Activated naive CD8-positive, alpha-beta T cell treated with anti-CD3 and anti-CD28 coated beads for 36 hours (primary cell): ENCODE results near the gene OPTC. TPM values are rescaled to one million over a fixed set of nuclear protein-coding genes. Genes with fewer than 3 reads are reported as not detected.
"Not testable (repeated sequence)": the region's sequence is repeated elsewhere in the genome, so short reads cannot be mapped to it uniquely, and the experiment has no call there.

ENCODE experiments used
- DNase-seq: peaks from one replicate; pipeline ENCODE4 v3.0.0; 2021
- H3K27ac Mint-ChIP-seq: one replicate; pipeline ENCODE4 v1.8.0; 2022; ENCODE audit warnings: mild to moderate bottlenecking, moderate library complexity, mixed read lengths
- H3K27me3 Mint-ChIP-seq: one replicate; pipeline ENCODE4 v1.8.0; 2022; ENCODE audit warnings: mild to moderate bottlenecking, mixed read lengths
- H3K36me3 Mint-ChIP-seq: one replicate; pipeline ENCODE4 v1.8.0; 2021; ENCODE audit warnings: mild to moderate bottlenecking, mixed read lengths
- H3K4me1 Mint-ChIP-seq: one replicate; pipeline ENCODE4 v1.8.0; 2021; ENCODE audit warnings: mixed read lengths
- H3K4me3 Mint-ChIP-seq: one replicate; pipeline ENCODE4 v1.8.0; 2022; ENCODE audit warnings: mild to moderate bottlenecking, moderate library complexity, mixed read lengths
- H3K9me3 Mint-ChIP-seq: one replicate; pipeline ENCODE4 v1.8.0; 2022; ENCODE audit warnings: mixed read lengths
- total RNA-seq, 2 experiments: library from RNA; stranded (reverse); gene quantifications; one replicate each; pipeline ENCODE4 v1.2.3, GENCODE V29; 2021

Gene OPTC
- total RNA-seq, 2 experiments from 2014 or later = not detected

DNA sequence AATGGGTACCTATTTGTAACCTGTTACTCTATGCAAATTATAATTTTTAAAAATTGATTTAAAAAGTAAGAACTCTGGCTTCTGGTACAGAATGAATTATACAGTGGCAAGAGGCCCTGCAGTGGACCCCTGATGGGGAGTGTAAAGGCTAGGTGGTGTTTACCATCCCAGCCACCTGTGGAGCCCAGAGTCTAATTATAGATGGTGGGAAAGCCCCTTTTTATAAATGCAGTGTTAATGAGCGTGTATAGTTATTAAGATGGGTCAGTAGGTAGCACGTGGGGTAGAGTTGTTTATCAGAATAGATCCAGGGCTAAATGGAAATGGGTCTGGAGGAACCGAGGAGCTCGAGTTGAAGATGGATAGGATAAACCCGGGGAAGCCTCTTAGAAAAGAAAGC lies 32.2 kb upstream of the OPTC start:
- H3K27me3 Mint-ChIP-seq = peaks cover 15% of the 10 kb centered on the region
- H3K36me3 Mint-ChIP-seq = no peaks in the 10 kb centered on the region
- H3K27ac Mint-ChIP-seq = no peak overlapping the region
- no peak for DNase-seq
- H3K4me3 Mint-ChIP-seq = no peak overlapping the region
- no peaks in the 10 kb centered on the region for H3K9me3 Mint-ChIP-seq
- peaks cover 6% of the 10 kb centered on the region for H3K4me1 Mint-ChIP-seq

DNA sequence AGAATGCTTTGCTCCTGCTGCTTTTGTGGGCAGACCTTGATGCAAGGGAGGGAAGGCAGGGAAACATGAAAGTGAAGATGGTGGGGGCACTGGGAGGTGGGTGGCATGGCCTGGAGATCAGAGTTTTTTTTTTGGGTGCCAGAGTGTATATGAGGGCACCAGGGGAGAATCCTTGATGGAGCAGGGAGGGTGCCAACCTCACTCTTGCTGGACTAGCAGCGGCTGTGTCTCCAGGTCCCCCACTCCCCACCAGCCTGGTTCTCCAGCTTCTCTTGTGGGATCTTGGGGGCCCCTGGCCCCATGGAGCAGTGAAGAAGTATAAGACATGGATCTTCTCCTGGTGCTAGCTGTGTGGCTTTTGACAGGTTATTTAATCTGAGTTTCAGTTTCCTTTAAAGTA lies 31.8 kb upstream of the OPTC start:
- Mint-ChIP-seq H3K27me3 (peaks cover 15% of the 10 kb centered on the region), H3K4me1 (peaks cover 6% of the 10 kb centered on the region), H3K4me3 (no peak overlapping the region), H3K9me3 (no peaks in the 10 kb centered on the region), H3K27ac (no peak overlapping the region), H3K36me3 (no peaks in the 10 kb centered on the region)
- DNase-seq = no peak

DNA sequence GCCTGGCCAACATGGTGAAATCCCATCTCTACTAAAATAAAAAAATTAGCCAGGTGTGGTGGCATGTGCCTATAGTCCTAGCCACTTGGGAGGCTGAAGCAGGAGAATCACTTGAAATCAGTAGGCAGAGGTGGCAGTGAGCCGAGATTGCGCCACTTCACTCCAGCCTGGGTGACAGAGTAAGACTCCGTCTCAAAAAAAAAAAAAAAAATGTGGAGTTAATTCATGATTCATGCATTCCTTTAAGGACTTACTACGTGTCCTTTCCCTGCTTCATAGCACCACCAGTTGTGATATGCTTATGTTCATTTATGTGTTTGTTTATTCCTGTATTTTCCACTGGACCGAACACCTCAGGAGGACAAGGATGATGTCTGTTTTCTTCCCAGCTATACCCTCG lies 31.1 kb upstream of the OPTC start:
- no peak overlapping the region for H3K4me3 Mint-ChIP-seq
- DNase-seq = no peak
- peaks cover 18% of the 10 kb centered on the region for H3K27me3 Mint-ChIP-seq
- no peaks in the 10 kb centered on the region for H3K36me3 Mint-ChIP-seq
- no peaks in the 10 kb centered on the region for H3K9me3 Mint-ChIP-seq
- H3K27ac Mint-ChIP-seq = no peak overlapping the region
- H3K4me1 Mint-ChIP-seq = peaks cover 6% of the 10 kb centered on the region

DNA sequence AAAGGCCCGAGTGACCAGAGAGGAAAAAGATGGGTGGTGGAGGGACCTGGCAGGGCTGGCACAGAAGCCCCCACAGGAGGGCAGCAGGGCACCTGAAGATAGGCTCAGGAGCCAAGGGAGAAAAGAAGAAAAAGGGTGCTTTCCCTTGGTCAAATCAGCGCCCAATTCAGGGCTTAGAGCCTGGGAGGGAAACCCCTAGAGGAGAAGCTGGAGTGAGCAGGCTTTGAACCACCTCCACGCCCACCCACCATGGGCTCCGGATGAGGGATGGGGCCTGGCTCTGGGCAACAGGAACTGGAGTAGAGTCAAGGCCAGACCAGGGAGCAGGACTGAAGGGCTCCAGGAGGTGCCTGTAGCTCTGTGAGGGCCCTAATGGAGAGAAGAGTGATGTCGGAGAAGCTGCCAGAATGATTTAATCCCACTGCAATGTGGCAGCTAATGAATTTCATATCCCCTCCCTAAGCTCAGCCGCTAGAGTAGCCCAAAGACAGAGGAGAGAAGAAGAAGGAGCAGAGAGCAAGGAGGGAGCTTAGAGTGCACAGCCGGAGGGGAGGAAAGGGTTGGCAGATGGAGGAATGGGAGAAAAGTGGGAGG lies 30.4 kb upstream of the OPTC start:
- H3K4me3 Mint-ChIP-seq = no peak overlapping the region
- H3K4me1 Mint-ChIP-seq = peaks cover 6% of the 10 kb centered on the region
- H3K27me3 Mint-ChIP-seq = peaks cover 18% of the 10 kb centered on the region
- no peaks in the 10 kb centered on the region for H3K9me3 Mint-ChIP-seq
- DNase-seq = no peak
- no peak overlapping the region for H3K27ac Mint-ChIP-seq
- no peaks in the 10 kb centered on the region for H3K36me3 Mint-ChIP-seq

DNA sequence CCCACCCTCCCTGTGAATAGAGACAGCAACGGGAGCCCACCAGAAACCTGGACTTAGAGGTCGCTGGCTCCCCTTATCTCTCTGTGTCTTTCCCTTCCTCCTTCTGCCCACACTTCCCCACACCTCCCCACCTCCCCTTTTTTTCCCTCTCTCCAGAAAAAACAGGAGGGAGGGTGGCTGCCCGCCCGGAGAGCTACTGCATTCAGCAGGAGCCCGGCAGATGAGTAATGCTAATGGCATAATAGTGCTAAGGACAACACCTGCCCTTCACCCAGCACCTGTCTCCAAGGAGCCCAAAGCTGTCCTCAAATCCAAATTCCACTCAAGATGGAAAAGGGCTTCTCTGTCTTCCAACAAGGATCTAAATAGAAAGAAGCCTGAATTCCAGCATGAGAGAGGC lies 29.7 kb upstream of the OPTC start:
- no peak for DNase-seq
- H3K27me3 Mint-ChIP-seq = peaks cover 18% of the 10 kb centered on the region
- no peaks in the 10 kb centered on the region for H3K36me3 Mint-ChIP-seq
- H3K4me3 Mint-ChIP-seq = no peak overlapping the region
- no peak overlapping the region for H3K27ac Mint-ChIP-seq
- no peaks in the 10 kb centered on the region for H3K9me3 Mint-ChIP-seq
- peaks cover 6% of the 10 kb centered on the region for H3K4me1 Mint-ChIP-seq

DNA sequence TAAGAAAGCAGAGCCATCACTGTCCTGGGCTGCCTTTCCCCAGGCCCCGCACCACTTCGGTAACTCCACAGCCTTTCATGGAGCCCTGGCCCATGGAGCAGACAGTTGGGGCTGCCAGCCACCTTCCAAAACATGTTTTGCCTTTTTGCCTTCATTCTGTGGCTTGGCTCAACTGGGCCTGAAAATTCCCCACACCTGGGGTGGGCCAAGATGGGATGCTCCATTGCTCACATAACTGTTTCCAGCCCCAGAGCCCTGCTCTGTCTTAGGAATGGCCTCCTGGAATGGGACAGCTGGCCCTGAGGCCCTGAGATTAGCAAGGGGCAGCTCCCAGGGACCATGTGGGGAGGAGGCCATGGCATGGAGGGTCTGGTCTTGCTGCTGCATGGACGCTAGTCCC lies 29.2 kb upstream of the OPTC start:
- Mint-ChIP-seq H3K27ac (no peak overlapping the region), H3K4me3 (no peak overlapping the region), H3K36me3 (no peaks in the 10 kb centered on the region), H3K9me3 (no peaks in the 10 kb centered on the region), H3K4me1 (peaks cover 6% of the 10 kb centered on the region), H3K27me3 (peaks cover 18% of the 10 kb centered on the region)
- DNase-seq = no peak

DNA sequence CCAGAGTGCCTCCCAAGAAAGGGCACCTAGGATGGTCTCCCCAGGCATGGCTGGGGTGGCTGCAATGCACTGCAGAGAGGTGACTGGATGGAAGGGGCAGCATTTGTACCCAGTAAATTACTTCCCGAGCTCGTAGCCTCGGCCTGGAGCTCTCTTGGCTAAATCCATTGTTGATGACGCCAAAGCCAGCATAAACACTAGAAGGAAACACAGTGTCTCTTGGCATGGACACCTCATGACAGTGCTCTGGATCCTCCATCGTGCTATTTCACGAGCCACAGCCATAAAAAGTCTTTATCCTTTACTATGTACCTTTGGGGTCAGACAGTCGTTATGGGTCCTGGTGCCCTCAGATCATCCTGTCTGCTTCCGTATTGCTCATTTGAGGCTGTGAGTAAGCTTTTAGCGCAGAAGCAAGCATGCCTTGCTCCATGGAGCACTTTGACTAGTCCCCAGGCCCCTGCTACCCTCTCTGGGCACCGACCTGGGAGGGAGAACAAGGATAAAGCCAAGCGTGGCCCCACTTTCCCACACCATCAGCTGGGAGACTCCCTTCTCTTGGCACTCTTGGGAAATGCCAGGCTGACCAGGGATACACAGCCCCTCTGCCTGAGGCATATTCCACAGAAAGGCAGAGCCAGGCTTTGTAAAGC lies 28.7 kb upstream of the OPTC start:
- Mint-ChIP-seq H3K27me3 (peaks cover 15% of the 10 kb centered on the region), H3K4me3 (no peak overlapping the region), H3K9me3 (no peaks in the 10 kb centered on the region), H3K36me3 (no peaks in the 10 kb centered on the region), H3K4me1 (peaks cover 6% of the 10 kb centered on the region), H3K27ac (no peak overlapping the region)
- DNase-seq = no peak

DNA sequence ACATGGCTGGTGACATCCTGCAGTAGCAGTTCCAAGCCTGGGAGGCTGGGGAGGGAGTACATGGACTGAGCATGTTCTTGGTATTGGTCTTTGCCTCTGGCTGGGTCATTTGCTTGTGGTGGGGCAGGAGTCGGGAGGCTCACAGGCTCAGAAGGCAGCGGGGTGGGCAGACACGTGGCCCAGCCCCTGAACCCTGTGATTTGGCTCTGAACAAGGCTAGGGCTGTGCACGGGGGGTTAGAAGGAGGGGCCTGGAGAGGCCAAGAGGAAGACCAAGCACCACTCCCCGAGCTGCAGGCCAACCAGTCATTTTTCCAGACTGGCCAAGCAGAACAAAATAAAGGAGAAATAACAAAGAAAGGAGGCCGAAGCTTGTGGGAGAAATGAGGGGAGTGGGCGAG lies 28.0 kb upstream of the OPTC start:
- Mint-ChIP-seq H3K9me3 (no peaks in the 10 kb centered on the region), H3K36me3 (no peaks in the 10 kb centered on the region), H3K27me3 (peaks cover 12% of the 10 kb centered on the region), H3K27ac (no peak overlapping the region), H3K4me1 (peaks cover 6% of the 10 kb centered on the region), H3K4me3 (no peak overlapping the region)
- no peak for DNase-seq

DNA sequence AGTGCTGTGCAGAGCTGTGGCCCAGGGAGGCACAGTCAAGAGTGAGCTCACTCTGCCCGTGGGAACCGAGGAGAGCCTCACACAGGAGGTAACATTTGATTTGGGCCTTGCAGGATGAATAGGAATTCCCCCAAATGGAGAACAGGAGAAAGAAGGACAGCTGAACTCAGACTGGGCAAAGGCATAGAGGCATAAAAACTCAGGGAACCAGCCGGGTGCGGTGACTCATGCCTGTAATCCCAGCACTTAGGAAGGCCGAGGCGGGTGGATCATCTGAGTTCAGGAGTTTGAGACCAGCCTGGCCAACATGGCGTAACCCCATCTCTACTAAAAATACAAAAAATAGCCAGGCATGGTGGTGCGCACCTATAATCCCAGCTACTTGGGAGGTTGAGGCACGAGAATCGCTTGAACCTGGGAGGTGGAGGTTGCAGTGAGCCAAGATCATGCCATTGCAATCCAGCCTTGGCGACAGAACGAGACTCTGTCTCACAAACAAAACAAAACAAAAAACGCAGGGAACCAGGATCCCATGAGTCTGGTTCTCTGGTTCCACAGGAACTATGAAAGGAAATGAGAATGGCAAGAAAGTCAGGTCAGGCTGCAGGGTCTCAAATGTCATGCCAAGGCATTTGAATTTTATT lies 26.9 kb upstream of the OPTC start:
- not testable (repeated sequence) for H3K27me3 Mint-ChIP-seq, H3K4me1 Mint-ChIP-seq

DNA sequence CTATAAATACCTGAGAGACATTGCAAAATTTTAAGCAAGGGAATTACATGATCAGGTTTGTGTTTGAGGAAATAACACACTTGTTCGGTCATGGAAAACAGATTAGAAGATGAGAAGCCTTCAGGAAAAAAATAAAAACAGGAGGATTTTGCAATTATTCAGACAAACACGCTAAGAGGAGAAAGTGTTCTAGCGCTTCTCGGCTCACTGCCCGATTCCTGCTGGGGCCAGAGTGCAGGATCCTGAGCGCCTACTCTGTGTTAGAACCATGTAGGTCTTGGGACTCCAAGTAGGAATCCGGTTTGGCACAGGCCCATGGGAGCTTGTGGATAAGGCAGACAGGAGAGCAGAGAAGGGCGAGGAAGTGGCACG lies 26.4 kb upstream of the OPTC start:
- no peak for DNase-seq
- Mint-ChIP-seq H3K36me3 (no peaks in the 10 kb centered on the region), H3K27me3 (peaks cover 10% of the 10 kb centered on the region), H3K4me3 (no peak overlapping the region), H3K27ac (no peak overlapping the region), H3K4me1 (no peaks in the 10 kb centered on the region), H3K9me3 (no peaks in the 10 kb centered on the region)

More for the DNA sequence above, 26.9 kb upstream of the OPTC start:
- not testable (repeated sequence) for H3K36me3 Mint-ChIP-seq, H3K4me3 Mint-ChIP-seq, H3K27ac Mint-ChIP-seq, DNase-seq, H3K9me3 Mint-ChIP-seq

DNA sequence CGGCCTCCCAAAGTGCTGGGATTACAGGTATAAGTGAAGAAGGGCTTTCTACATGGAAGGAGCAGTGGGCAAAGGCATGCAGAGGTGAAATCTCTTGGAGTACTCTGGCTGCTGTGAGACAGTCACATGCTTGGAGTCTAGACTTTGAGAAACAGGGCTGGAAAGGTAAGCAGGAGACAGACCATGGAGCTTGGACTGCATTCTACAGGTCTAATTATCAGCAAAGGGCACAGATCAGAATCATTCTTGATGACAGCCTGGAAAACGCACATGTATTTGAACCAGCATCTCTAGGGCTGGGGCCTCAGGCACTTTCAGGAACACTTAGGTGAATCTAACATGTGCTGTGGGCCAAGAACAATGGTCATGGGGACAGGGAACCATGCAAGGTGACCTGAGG lies 25.6 kb upstream of the OPTC start:
- Mint-ChIP-seq H3K27ac (no peak overlapping the region), H3K36me3 (no peaks in the 10 kb centered on the region), H3K9me3 (no peaks in the 10 kb centered on the region), H3K4me1 (no peaks in the 10 kb centered on the region), H3K27me3 (peaks cover 12% of the 10 kb centered on the region), H3K4me3 (no peak overlapping the region)
- no peak for DNase-seq

DNA sequence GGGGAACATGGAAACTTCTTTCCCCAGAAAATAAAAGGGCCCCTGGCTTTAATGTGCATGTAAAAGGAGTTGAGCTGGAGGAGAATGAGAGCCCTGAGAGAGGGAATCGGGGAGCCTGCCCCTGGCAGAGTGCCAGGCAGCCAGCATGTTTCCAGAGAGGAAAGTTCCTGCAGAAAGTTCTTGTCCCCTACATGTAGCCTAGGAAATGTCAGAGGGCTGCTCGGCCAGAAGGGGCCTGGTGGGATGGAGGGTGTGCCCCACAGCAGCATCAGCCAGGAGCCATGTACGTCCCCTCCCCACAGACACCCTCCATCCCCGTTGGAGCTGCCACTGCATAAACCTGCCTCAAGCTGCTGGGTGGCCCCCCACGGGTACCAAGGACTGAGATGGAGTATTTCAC lies 23.7 kb upstream of the OPTC start:
- H3K36me3 Mint-ChIP-seq = no peaks in the 10 kb centered on the region
- no peak overlapping the region for H3K4me3 Mint-ChIP-seq

DNA sequence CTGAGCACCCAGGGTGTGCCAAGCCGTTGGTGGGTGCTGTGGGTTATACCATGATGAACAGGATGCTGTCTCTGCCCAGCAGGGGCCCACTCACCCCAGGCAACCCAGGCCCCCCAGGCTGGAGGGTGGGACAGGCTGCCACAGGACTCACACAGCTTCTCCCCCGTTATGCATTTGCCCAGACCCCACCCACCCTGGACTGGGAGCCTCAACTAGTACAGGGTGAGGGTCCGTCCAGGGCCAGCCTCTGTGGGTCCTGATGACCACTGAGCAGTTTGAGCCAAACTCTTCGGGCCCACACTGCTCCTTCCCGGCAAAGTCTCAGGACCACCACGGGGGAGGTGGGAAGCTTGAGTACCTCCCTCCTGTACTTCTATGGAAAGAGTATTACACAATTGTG lies 22.1 kb upstream of the OPTC start:
- Mint-ChIP-seq H3K4me3 (no peak overlapping the region), H3K4me1 (no peaks in the 10 kb centered on the region), H3K9me3 (no peaks in the 10 kb centered on the region), H3K27me3 (peaks cover 20% of the 10 kb centered on the region), H3K36me3 (no peaks in the 10 kb centered on the region), H3K27ac (no peak overlapping the region)
- DNase-seq = no peak

More for the DNA sequence above, 23.7 kb upstream of the OPTC start:
- no peak for DNase-seq
- H3K27ac Mint-ChIP-seq = no peak overlapping the region
- H3K9me3 Mint-ChIP-seq = no peaks in the 10 kb centered on the region
- H3K4me1 Mint-ChIP-seq = no peaks in the 10 kb centered on the region
- peaks cover 12% of the 10 kb centered on the region for H3K27me3 Mint-ChIP-seq

DNA sequence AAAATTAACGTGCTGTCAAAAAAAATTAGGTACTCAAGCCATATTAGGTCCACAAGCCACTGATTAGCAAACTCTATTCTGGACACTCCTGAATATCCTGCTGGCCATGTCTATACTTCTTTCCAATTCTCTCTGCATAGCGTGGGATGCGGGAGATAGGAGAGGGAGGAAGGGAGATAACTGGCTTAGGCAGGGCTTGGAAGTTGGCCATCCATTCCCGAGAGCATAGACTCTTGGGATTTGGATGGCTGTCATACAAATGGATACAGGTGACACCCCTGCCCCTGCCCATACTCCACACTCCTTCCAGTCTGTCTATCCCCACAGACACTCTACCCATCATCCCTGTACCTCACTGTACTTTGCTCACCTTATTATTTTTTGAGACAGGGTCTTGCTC lies 20.7 kb upstream of the OPTC start:
- no peak overlapping the region for H3K27ac Mint-ChIP-seq
- no peak for DNase-seq
- peaks cover 17% of the 10 kb centered on the region for H3K27me3 Mint-ChIP-seq
- no peak overlapping the region for H3K4me3 Mint-ChIP-seq
- H3K36me3 Mint-ChIP-seq = no peaks in the 10 kb centered on the region
- H3K9me3 Mint-ChIP-seq = no peaks in the 10 kb centered on the region
- peaks cover 9% of the 10 kb centered on the region for H3K4me1 Mint-ChIP-seq

DNA sequence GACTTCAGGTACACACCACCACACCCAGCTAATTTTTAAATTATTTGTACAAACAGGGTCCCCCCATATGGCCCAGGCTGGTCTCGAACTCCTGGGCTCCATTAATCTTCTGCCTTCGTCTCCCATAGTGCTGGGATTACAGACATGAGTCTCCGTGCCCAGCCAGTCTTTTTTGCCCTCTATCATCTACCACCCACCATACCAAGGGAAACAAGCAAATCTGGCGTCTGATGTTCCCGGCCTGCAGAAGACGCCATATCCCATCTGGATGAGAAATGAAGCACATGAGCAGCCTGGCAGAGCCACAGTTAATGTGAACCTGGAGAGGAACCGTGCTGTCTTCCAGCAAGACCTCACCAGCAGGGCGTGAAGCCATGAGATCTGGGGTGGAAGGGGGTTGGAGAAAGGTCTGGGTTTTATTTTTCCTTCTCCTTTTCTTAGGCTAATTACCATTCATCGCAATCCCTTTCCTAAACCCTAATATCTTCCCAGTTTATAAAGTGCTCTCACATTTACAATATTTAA lies 20.1 kb upstream of the OPTC start:
- Mint-ChIP-seq H3K27ac (no peak overlapping the region), H3K4me1 (peaks cover 9% of the 10 kb centered on the region), H3K4me3 (no peak overlapping the region), H3K36me3 (no peaks in the 10 kb centered on the region), H3K27me3 (peaks cover 17% of the 10 kb centered on the region), H3K9me3 (no peaks in the 10 kb centered on the region)
- no peak for DNase-seq
